ENCODE results near the gene FHIT.
A peak's percentile ranks its signal among the peaks of the same experiment; 100 is the strongest.

Gene FHIT

GRCh38 chr3:61236556-61236955 is 14.7 kb downstream of the FHIT start:
- no peak overlapping the region for H2AFZ ChIP-seq (ENCODE audit: low read depth, low read length)
- peak overlapping the region; percentile 35; the same call in 1 of the 2 replicates for H3K4me2 ChIP-seq (ENCODE audit: low read length)
- peaks cover under 1% of the 10 kb centered on the region for H3K36me3 ChIP-seq (replicated peaks; ENCODE audit: low read depth, low read length)
- no peak overlapping the region for H3K9ac ChIP-seq (ENCODE audit: low read length)
- H3K27ac ChIP-seq (ENCODE audit: low read length) = no peak overlapping the region
- peaks cover 28% of the 10 kb centered on the region for H3K4me1 ChIP-seq (ENCODE audit: low read length)
- no peak overlapping the region for H3K4me3 ChIP-seq (ENCODE audit: low read length)
- no peaks in the 10 kb centered on the region for H3K27me3 ChIP-seq (ENCODE audit: low read depth, low read length)
- peaks cover 3% of the 10 kb centered on the region for H4K20me1 ChIP-seq (ENCODE audit: insufficient read depth, low read length)
- no peak for TF ChIP-seq CTCF (IDR thresholded peaks at IDR 0.05; ENCODE audit: low read depth, low read length)
- no peak for TF ChIP-seq EZH2phosphoT487 (IDR thresholded peaks at IDR 0.05; ENCODE audit: low read depth)
- 0 out of 2 replicates have a peak, but pooled peaks cover 6% of the 10 kb centered on the region for H3K79me2 ChIP-seq (ENCODE audit: low read length)
- no peaks in the 10 kb centered on the region for H3K9me3 ChIP-seq (ENCODE audit: insufficient read depth, low read length)

GRCh38 chr3:61233746-61234145 is 17.5 kb downstream of the FHIT start:
- Histone ChIP-seq H2AFZ (ENCODE audit: low read depth, low read length) (no peak overlapping the region), H3K9ac (ENCODE audit: low read length) (no peak overlapping the region), H3K4me3 (ENCODE audit: low read length) (no peak overlapping the region), H3K4me2 (ENCODE audit: low read length) (no peak overlapping the region), H3K79me2 (ENCODE audit: low read length) (0 out of 2 replicates have a peak, but pooled peaks cover 6% of the 10 kb centered on the region), H3K36me3 (replicated peaks; ENCODE audit: low read depth, low read length) (peaks cover 5% of the 10 kb centered on the region), H3K4me1 (ENCODE audit: low read length) (peaks cover 26% of the 10 kb centered on the region), H3K9me3 (ENCODE audit: insufficient read depth, low read length) (no peaks in the 10 kb centered on the region), H3K27me3 (ENCODE audit: low read depth, low read length) (no peaks in the 10 kb centered on the region), H4K20me1 (ENCODE audit: insufficient read depth, low read length) (peaks cover 3% of the 10 kb centered on the region), H3K27ac (ENCODE audit: low read length) (no peak overlapping the region)
- TF ChIP-seq EZH2phosphoT487 (IDR thresholded peaks at IDR 0.05; ENCODE audit: low read depth) (no peak), CTCF (IDR thresholded peaks at IDR 0.05; ENCODE audit: low read depth, low read length) (no peak)

- Histone ChIP-seq H3K27ac (ENCODE audit: low read length) (no peak overlapping the region), H3K9ac (ENCODE audit: low read length) (no peak overlapping the region), H3K4me2 (ENCODE audit: low read length) (no peak overlapping the region), H2AFZ (ENCODE audit: low read depth, low read length) (no peak overlapping the region), H3K9me3 (ENCODE audit: insufficient read depth, low read length) (no peaks in the 10 kb centered on the region), H3K36me3 (replicated peaks; ENCODE audit: low read depth, low read length) (peaks cover 5% of the 10 kb centered on the region), H3K4me1 (ENCODE audit: low read length) (peaks cover 6% of the 10 kb centered on the region), H4K20me1 (ENCODE audit: insufficient read depth, low read length) (peaks cover 3% of the 10 kb centered on the region), H3K4me3 (ENCODE audit: low read length) (no peak overlapping the region), H3K27me3 (ENCODE audit: low read depth, low read length) (no peaks in the 10 kb centered on the region), H3K79me2 (ENCODE audit: low read length) (no peaks in the 10 kb centered on the region)
- TF ChIP-seq EZH2phosphoT487 (IDR thresholded peaks at IDR 0.05; ENCODE audit: low read depth) (no peak), CTCF (IDR thresholded peaks at IDR 0.05; ENCODE audit: low read depth, low read length) (no peak)
These were observed 19.6 kb downstream of the FHIT start for GRCh38 chr3:61231693-61232092.

GRCh38 chr3:61227799-61228198 is 23.5 kb downstream of the FHIT start:
- TF ChIP-seq EZH2phosphoT487 (IDR thresholded peaks at IDR 0.05; ENCODE audit: low read depth) (no peak), CTCF (IDR thresholded peaks at IDR 0.05; ENCODE audit: low read depth, low read length) (no peak)
- H3K79me2 ChIP-seq (ENCODE audit: low read length) = no peaks in the 10 kb centered on the region

More at GRCh38 chr3:61227799-61228198, 23.5 kb downstream of the FHIT start:
- Histone ChIP-seq H3K27me3 (ENCODE audit: low read depth, low read length) (no peaks in the 10 kb centered on the region), H3K4me2 (ENCODE audit: low read length) (no peak overlapping the region), H3K4me3 (ENCODE audit: low read length) (no peak overlapping the region), H3K4me1 (ENCODE audit: low read length) (no peaks in the 10 kb centered on the region), H3K36me3 (replicated peaks; ENCODE audit: low read depth, low read length) (peaks cover 5% of the 10 kb centered on the region), H2AFZ (ENCODE audit: low read depth, low read length) (no peak overlapping the region), H3K9me3 (ENCODE audit: insufficient read depth, low read length) (no peaks in the 10 kb centered on the region), H4K20me1 (ENCODE audit: insufficient read depth, low read length) (no peaks in the 10 kb centered on the region), H3K9ac (ENCODE audit: low read length) (no peak overlapping the region), H3K27ac (ENCODE audit: low read length) (no peak overlapping the region)
